Measurements from ENCODE around the gene CDH13. TPM values are rescaled to one million over a fixed set of nuclear protein-coding genes. Genes with fewer than 3 reads are reported as not detected.

CDH13 gene
- total and polyA plus RNA-seq, 9 of the 15 experiments (the other 6 are each of a cell fraction or from before 2014, with no cell fraction given): 0.03 TPM; not detected in 8

DNA sequence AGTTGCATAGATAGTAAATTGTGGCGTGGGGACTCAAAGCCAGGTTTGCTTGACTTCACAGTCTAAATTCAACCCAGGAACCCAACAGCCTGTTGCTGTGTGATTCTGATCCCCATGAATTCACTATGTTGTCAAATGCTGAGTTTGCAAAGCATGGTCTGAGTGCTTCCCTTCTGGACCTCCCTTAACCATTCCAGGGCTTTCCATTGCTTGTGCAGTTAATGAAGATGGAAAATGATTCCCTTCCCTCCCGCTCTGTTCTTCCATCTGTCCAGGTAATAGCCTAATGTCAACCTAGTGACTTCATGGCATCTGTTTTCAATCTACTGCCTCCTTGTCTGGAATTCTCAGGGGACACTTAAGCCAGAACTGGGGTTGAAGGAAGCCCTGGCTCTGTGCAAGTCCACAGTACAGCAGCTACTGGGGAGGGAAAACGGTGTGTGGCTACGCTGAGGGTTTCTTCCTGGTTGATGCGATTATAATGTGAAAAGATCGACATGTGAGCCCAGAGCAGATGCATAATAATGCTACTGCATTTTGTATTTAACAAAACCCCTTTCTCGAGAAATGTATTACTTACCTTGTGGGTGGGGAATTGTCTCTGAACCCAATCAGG is 206.7 kb downstream of the CDH13 start:
- in situ Hi-C loops (cut with MboI): no loop called here
- no peaks in the 10 kb centered on the region for H3K79me2 ChIP-seq (ENCODE audit: control insufficient read depth, insufficient read depth, low read length)
- DNase-seq (ENCODE audit: extremely low read depth in 1 of 4, low spot score in 3 of 4): no peak
- TF ChIP-seq, protein P1, sequence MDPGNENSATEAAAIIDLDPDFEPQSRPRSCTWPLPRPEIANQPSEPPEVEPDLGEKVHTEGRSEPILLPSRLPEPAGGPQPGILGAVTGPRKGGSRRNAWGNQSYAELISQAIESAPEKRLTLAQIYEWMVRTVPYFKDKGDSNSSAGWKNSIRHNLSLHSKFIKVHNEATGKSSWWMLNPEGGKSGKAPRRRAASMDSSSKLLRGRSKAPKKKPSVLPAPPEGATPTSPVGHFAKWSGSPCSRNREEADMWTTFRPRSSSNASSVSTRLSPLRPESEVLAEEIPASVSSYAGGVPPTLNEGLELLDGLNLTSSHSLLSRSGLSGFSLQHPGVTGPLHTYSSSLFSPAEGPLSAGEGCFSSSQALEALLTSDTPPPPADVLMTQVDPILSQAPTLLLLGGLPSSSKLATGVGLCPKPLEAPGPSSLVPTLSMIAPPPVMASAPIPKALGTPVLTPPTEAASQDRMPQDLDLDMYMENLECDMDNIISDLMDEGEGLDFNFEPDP (CRISPR knock-in tag; IDR thresholded peaks at IDR 0.05): no peak
- TF ChIP-seq ELF1 (tag; IDR thresholded peaks at IDR 0.05) (no peak), LCOR (CRISPR knock-in tag; IDR thresholded peaks at IDR 0.05) (no peak), FOS (IDR thresholded peaks at IDR 0.05; ENCODE audit: extremely low read depth, insufficient read length) (no peak), RBM25 (IDR thresholded peaks at IDR 0.05; ENCODE audit: low read depth, low read length, severe bottlenecking) (no peak), NCOA6 (IDR thresholded peaks at IDR 0.05) (no peak), ZNF124 (CRISPR knock-in tag; IDR thresholded peaks at IDR 0.05) (no peak), ARNT (IDR thresholded peaks at IDR 0.05) (no peak), SNRNP70 (optimal IDR thresholded peaks at IDR 0.05; ENCODE audit: low read depth, low read length) (no peak), ZNF263 (CRISPR knock-in tag; IDR thresholded peaks at IDR 0.05; ENCODE audit: borderline replicate concordance) (no peak), PCBP1 (IDR thresholded peaks at IDR 0.05; ENCODE audit: low read depth, low read length, poor library complexity, severe bottlenecking) (no peak)
- TF ChIP-seq, protein P2, sequence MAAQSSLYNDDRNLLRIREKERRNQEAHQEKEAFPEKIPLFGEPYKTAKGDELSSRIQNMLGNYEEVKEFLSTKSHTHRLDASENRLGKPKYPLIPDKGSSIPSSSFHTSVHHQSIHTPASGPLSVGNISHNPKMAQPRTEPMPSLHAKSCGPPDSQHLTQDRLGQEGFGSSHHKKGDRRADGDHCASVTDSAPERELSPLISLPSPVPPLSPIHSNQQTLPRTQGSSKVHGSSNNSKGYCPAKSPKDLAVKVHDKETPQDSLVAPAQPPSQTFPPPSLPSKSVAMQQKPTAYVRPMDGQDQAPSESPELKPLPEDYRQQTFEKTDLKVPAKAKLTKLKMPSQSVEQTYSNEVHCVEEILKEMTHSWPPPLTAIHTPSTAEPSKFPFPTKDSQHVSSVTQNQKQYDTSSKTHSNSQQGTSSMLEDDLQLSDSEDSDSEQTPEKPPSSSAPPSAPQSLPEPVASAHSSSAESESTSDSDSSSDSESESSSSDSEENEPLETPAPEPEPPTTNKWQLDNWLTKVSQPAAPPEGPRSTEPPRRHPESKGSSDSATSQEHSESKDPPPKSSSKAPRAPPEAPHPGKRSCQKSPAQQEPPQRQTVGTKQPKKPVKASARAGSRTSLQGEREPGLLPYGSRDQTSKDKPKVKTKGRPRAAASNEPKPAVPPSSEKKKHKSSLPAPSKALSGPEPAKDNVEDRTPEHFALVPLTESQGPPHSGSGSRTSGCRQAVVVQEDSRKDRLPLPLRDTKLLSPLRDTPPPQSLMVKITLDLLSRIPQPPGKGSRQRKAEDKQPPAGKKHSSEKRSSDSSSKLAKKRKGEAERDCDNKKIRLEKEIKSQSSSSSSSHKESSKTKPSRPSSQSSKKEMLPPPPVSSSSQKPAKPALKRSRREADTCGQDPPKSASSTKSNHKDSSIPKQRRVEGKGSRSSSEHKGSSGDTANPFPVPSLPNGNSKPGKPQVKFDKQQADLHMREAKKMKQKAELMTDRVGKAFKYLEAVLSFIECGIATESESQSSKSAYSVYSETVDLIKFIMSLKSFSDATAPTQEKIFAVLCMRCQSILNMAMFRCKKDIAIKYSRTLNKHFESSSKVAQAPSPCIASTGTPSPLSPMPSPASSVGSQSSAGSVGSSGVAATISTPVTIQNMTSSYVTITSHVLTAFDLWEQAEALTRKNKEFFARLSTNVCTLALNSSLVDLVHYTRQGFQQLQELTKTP (IDR thresholded peaks at IDR 0.05; ENCODE audit: low read depth in 1 of 2, partially characterized antibody in 2 of 2): no peak
- TF ChIP-seq, protein P3, sequence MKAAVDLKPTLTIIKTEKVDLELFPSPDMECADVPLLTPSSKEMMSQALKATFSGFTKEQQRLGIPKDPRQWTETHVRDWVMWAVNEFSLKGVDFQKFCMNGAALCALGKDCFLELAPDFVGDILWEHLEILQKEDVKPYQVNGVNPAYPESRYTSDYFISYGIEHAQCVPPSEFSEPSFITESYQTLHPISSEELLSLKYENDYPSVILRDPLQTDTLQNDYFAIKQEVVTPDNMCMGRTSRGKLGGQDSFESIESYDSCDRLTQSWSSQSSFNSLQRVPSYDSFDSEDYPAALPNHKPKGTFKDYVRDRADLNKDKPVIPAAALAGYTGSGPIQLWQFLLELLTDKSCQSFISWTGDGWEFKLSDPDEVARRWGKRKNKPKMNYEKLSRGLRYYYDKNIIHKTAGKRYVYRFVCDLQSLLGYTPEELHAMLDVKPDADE (conservative IDR thresholded peaks at IDR 0.05; ENCODE audit: control insufficient read depth, low read depth, low read length): no peak
- TF ChIP-seq, protein P4, sequence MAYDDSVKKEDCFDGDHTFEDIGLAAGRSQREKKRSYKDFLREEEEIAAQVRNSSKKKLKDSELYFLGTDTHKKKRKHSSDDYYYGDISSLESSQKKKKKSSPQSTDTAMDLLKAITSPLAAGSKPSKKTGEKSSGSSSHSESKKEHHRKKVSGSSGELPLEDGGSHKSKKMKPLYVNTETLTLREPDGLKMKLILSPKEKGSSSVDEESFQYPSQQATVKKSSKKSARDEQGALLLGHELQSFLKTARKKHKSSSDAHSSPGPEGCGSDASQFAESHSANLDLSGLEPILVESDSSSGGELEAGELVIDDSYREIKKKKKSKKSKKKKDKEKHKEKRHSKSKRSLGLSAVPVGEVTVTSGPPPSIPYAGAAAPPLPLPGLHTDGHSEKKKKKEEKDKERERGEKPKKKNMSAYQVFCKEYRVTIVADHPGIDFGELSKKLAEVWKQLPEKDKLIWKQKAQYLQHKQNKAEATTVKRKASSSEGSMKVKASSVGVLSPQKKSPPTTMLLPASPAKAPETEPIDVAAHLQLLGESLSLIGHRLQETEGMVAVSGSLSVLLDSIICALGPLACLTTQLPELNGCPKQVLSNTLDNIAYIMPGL (CRISPR knock-in tag; IDR thresholded peaks at IDR 0.05): no peak

More for the DNA sequence above, 206.7 kb downstream of the CDH13 start:
- Histone ChIP-seq H2AFZ (ENCODE audit: low read depth, low read length) (no peak overlapping the region), H3K27ac (ENCODE audit: extremely low read depth, low read depth, low read length) (no peak overlapping the region), H3K36me3 (ENCODE audit: control insufficient read depth, insufficient read depth, low read length) (no peaks in the 10 kb centered on the region), H3K9me1 (ENCODE audit: control insufficient read depth, insufficient read depth, low read length) (no peaks in the 10 kb centered on the region), H3K27me3 (ENCODE audit: control insufficient read depth in 2 of 2, insufficient read depth in 2 of 2, low read length in 2 of 2) (no peaks in the 10 kb centered on the region), H3K4me1 (replicated peaks in 1 of 2; ENCODE audit: control insufficient read depth in 2 of 2, insufficient read depth in 2 of 2, low read length in 2 of 2) (no peaks in the 10 kb centered on the region), H3K9me3 (replicated peaks; ENCODE audit: control insufficient read depth, insufficient read depth, low read depth, low read length) (no peaks in the 10 kb centered on the region), H3K4me2 (ENCODE audit: insufficient read depth, low read length) (no peak overlapping the region), H3K4me3 (no peak overlapping the region), H3K9ac (ENCODE audit: insufficient read depth in 1 of 2, low read depth in 2 of 2, low read length in 2 of 2) (no peak overlapping the region), H4K20me1 (replicated peaks; ENCODE audit: control insufficient read depth, insufficient read depth, low read length) (no peaks in the 10 kb centered on the region)
- ATAC-seq (no peak), FAIRE-seq (no peak)
- CTCF ChIA-PET (ENCODE audit: low intra/inter-chr PET ratio): no interaction called here
- intact Hi-C loops (cut with micrococcal nuclease): no loop called here
- POLR2A ChIA-PET: no interaction called here
- 4% methylated on average over 7 of the region's 7 CpGs for WGBS (ENCODE audit: insufficient coverage, low coverage, missing lambda C conversion rate)
- no TSS peak for BruUV-seq (replicated peaks)

Measured in K562 (cell line).